DMS53 treated with DMSO at 0.1 percent for 48 hours (cell line): ENCODE data around the gene BNIP1.
"Not testable (repeated sequence)": the region's sequence is repeated elsewhere in the genome, so short reads cannot be mapped to it uniquely, and the experiment has no call there.

Source experiments
- DNase-seq: peaks from one replicate; lab custom pipeline; 2025; ENCODE audit not compliant: unreplicated experiment; lab: John Stamatoyannopoulos, UW

The BNIP1 gene

GRCh38 chr5:173144200-173145176 is at the start of gene BNIP1:
Gene BNIP1 (plus strand): TSS chr5:173144531. CDS start chr5:173144546, 15 bp downstream.
- DNase-seq = peak; percentile 95

GRCh38 chr5:173098787-173099186 is 45.5 kb upstream of the BNIP1 start:
- DNase-seq = no peak

GRCh38 chr5:173099461-173099860 is 44.9 kb upstream of the BNIP1 start:
- no peak for DNase-seq

GRCh38 chr5:173101245-173101644 is 43.1 kb upstream of the BNIP1 start:
- no peak for DNase-seq

GRCh38 chr5:173103411-173103810 is 40.9 kb upstream of the BNIP1 start:
- no peak for DNase-seq

- peak; percentile 71 for DNase-seq
These were observed 35.4 kb upstream of the BNIP1 start for GRCh38 chr5:173108914-173109313.

GRCh38 chr5:173114536-173114935 is 29.8 kb upstream of the BNIP1 start:
- DNase-seq = no peak

- DNase-seq = no peak
These were observed 24.6 kb upstream of the BNIP1 start for GRCh38 chr5:173119719-173120118.

- no peak for DNase-seq
These were observed 20.9 kb upstream of the BNIP1 start for GRCh38 chr5:173123416-173123815.

GRCh38 chr5:173132166-173132565 is 12.2 kb upstream of the BNIP1 start:
- not testable (repeated sequence) for DNase-seq

- DNase-seq = no peak
These were observed 5.6 kb upstream of the BNIP1 start for GRCh38 chr5:173138707-173139106.

GRCh38 chr5:173139631-173140030 is 4.7 kb upstream of the BNIP1 start:
- DNase-seq = peak; percentile 43

GRCh38 chr5:173140769-173141168 is 3.6 kb upstream of the BNIP1 start:
- no peak for DNase-seq

GRCh38 chr5:173143567-173143966 is 764 bp upstream of the BNIP1 start:
- no peak for DNase-seq

- DNase-seq = no peak
These were observed 4.0 kb downstream of the BNIP1 start for GRCh38 chr5:173148354-173148753.

- DNase-seq = no peak
These were observed 8.2 kb downstream of the BNIP1 start for GRCh38 chr5:173152547-173152946.

GRCh38 chr5:173153842-173154241 is 9.5 kb downstream of the BNIP1 start:
- no peak for DNase-seq

GRCh38 chr5:173154619-173155018 is 10.3 kb downstream of the BNIP1 start:
- not testable (repeated sequence) for DNase-seq

- no peak for DNase-seq
These were observed 11.6 kb downstream of the BNIP1 start for GRCh38 chr5:173155912-173156311.

- no peak for DNase-seq
These were observed 14.0 kb downstream of the BNIP1 start for GRCh38 chr5:173158366-173158765.

- no peak for DNase-seq
These were observed 14.9 kb downstream of the BNIP1 start for GRCh38 chr5:173159256-173159655.

- no peak for DNase-seq
These were observed 16.8 kb downstream of the BNIP1 start for GRCh38 chr5:173161148-173161547.

- DNase-seq = no peak
These were observed 18.9 kb downstream of the BNIP1 start for GRCh38 chr5:173163219-173163618.
